Measurements from ENCODE around the gene TOMM7. TPM values are rescaled to one million over a fixed set of nuclear protein-coding genes. Genes with fewer than 3 reads are reported as not detected.

Gene TOMM7
- total RNA-seq, 1 experiment from 2014 or later = 272 TPM

- BruUV-seq (replicated peaks) = no TSS peak
- TF ChIP-seq, protein P1, sequence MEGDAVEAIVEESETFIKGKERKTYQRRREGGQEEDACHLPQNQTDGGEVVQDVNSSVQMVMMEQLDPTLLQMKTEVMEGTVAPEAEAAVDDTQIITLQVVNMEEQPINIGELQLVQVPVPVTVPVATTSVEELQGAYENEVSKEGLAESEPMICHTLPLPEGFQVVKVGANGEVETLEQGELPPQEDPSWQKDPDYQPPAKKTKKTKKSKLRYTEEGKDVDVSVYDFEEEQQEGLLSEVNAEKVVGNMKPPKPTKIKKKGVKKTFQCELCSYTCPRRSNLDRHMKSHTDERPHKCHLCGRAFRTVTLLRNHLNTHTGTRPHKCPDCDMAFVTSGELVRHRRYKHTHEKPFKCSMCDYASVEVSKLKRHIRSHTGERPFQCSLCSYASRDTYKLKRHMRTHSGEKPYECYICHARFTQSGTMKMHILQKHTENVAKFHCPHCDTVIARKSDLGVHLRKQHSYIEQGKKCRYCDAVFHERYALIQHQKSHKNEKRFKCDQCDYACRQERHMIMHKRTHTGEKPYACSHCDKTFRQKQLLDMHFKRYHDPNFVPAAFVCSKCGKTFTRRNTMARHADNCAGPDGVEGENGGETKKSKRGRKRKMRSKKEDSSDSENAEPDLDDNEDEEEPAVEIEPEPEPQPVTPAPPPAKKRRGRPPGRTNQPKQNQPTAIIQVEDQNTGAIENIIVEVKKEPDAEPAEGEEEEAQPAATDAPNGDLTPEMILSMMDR (IDR thresholded peaks at IDR 0.05; ENCODE audit: unreplicated experiment) = no peak
- Mint-ChIP-seq H3K4me3 (ENCODE audit: low read depth, unreplicated experiment) (no peak overlapping the region), H3K27me3 (ENCODE audit: unreplicated experiment) (peaks cover 37% of the 10 kb centered on the region), H3K9me3 (ENCODE audit: low read depth, unreplicated experiment) (no peaks in the 10 kb centered on the region), H3K36me3 (ENCODE audit: insufficient read depth, unreplicated experiment) (no peaks in the 10 kb centered on the region), H3K4me1 (ENCODE audit: low read depth, unreplicated experiment) (no peaks in the 10 kb centered on the region), H3K27ac (ENCODE audit: unreplicated experiment) (no peak overlapping the region)
- intact Hi-C loops (cut with micrococcal nuclease; ENCODE audit: unreplicated experiment) = no loop called here
- DNase-seq = no peak
- CTCF ChIA-PET = interaction anchor here (1.1 kb wide), 1 partner anchor 38 kb away, joined by 3 read pairs; no protein-coding TSS in a partner anchor
Measured at GRCh38 chr7:22771194-22771871, 51.3 kb downstream of the TOMM7 start.

- no TSS peak for BruUV-seq (replicated peaks)
- H3K4me3 Mint-ChIP-seq (ENCODE audit: low read depth, unreplicated experiment) = no peak overlapping the region
- no peaks in the 10 kb centered on the region for H3K9me3 Mint-ChIP-seq (ENCODE audit: low read depth, unreplicated experiment)
- no peak for DNase-seq
- H3K27ac Mint-ChIP-seq (ENCODE audit: unreplicated experiment) = no peak overlapping the region
- peaks cover 48% of the 10 kb centered on the region for H3K27me3 Mint-ChIP-seq (ENCODE audit: unreplicated experiment)
- no peaks in the 10 kb centered on the region for H3K4me1 Mint-ChIP-seq (ENCODE audit: low read depth, unreplicated experiment)
- no peaks in the 10 kb centered on the region for H3K36me3 Mint-ChIP-seq (ENCODE audit: insufficient read depth, unreplicated experiment)
- TF ChIP-seq, protein P1 (IDR thresholded peaks at IDR 0.05; ENCODE audit: unreplicated experiment) = no peak
- CTCF ChIA-PET = no interaction called here
- intact Hi-C loops (cut with micrococcal nuclease; ENCODE audit: unreplicated experiment) = loop anchor here (10.0 kb wide), 1 partner anchor 1759 kb away; no protein-coding TSS in a partner anchor
Measured at GRCh38 chr7:22765609-22766008, 57.0 kb downstream of the TOMM7 start.

Other genes with a start within 250 kb of the TOMM7 start
- 20.7 and 25.5 TPM in 2 replicates for gene IL6, start 95.6 kb downstream of the TOMM7 start, total RNA-seq (2022)
- 12.7 and 14.2 TPM in 2 replicates for gene HYCC1, start 191.3 kb upstream of the TOMM7 start, total RNA-seq (2022)